Activated CD8-positive, alpha-beta memory T cell treated with anti-CD3 and anti-CD28 coated beads, Interleukin-2, amount 10 ng/mL, durations not matched to agents 7 days and 5 days (primary cell): ENCODE data around the gene SLC22A12. TPM values are rescaled to one million over a fixed set of nuclear protein-coding genes. Genes with fewer than 3 reads are reported as not detected.

Experiments
- ATAC-seq: fragments of 150-1000 bp; cut with Tn5 transposase; one replicate; pipeline ENCODE4 v1.10.0; 2021; ENCODE audit warnings: moderate library complexity
- CTCF ChIA-PET: fragments of 350-600 bp; sonication (Branson Sonifier 250); formaldehyde crosslinking; loops from one replicate; lab custom pipeline; 2021; ENCODE audit warnings: antibody characterized with exemption; lab: Charles Lee
- DNase-seq: peaks from one replicate; pipeline ENCODE4 v3.0.0-alpha.2; 2020
- H3K27ac Mint-ChIP-seq: one replicate; pipeline ENCODE4 v1.8.0; 2021; ENCODE audit warnings: mild to moderate bottlenecking, mixed read lengths
- H3K27me3 Mint-ChIP-seq: one replicate; pipeline ENCODE4 v1.8.0; 2021; ENCODE audit warnings: mixed read lengths
- H3K36me3 Mint-ChIP-seq: one replicate; pipeline ENCODE4 v1.8.0; 2021; ENCODE audit warnings: mild to moderate bottlenecking, mixed read lengths
- H3K4me1 Mint-ChIP-seq: one replicate; pipeline ENCODE4 v1.8.0; 2021; ENCODE audit warnings: mixed read lengths
- H3K4me3 Mint-ChIP-seq: one replicate; pipeline ENCODE4 v1.8.0; 2021; ENCODE audit warnings: mild to moderate bottlenecking, moderate library complexity, mixed read lengths
- H3K9me3 Mint-ChIP-seq: one replicate; pipeline ENCODE4 v1.8.0; 2022; ENCODE audit warnings: low read depth, mixed read lengths
- total RNA-seq, 2 experiments: library from RNA; stranded (reverse); gene quantifications; one replicate each; pipeline ENCODE4 v1.2.3, GENCODE V29; 2021

SLC22A12 gene
- total RNA-seq, 2 experiments from 2014 or later: not detected

DNA sequence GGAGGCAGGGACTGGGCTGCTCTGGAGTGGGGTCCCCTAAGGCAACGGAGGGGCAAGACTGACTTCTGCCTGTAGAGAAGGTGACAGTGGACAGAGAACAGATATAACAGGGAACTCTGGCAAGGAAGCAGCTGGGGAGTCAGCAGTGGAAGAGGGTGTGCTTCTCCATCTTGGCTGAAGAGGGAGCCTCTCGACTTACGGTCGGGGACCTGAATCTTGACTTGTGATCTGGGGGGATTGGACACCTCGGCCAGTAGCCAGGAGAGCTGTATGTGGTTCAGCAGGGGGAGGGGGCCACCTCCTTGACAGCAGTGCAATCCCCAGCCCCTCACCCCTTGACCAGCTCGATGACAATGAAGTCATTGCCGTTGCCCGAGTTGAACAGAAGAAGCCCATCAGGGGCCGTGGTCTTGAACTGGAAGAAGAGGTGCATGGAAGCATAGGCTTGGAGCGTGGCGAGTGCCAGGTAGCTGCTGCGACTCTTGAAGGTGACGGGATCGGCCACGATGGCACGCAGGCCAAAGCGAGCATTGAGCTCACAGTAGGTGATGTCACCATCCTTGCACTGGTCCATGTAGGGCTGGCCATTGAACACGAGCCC lies 60.0 kb downstream of the SLC22A12 start:
- DNase-seq: no peak
- no peaks in the 10 kb centered on the region for H3K9me3 Mint-ChIP-seq
- no peak for ATAC-seq

More for the DNA sequence above, 60.0 kb downstream of the SLC22A12 start:
- Mint-ChIP-seq H3K36me3 (no peaks in the 10 kb centered on the region), H3K4me3 (no peak overlapping the region), H3K4me1 (no peaks in the 10 kb centered on the region), H3K27ac (no peak overlapping the region), H3K27me3 (peaks cover 10% of the 10 kb centered on the region)
- CTCF ChIA-PET: interaction anchor here (0.6 to 3.2 kb wide), 16 partner anchors 9 to 477 kb away, joined by 3 to 11 read pairs (median 4); no protein-coding TSS in a partner anchor

Other genes starting within 250 kb of the SLC22A12 start
- 10 to 100 TPM; 31.1 to 41.9 TPM for gene RPS6KA4, start 232.1 kb upstream of the SLC22A12 start, total RNA-seq
- gene SLC22A11, start 35.3 kb upstream of the SLC22A12 start, total RNA-seq: not detected
- gene NRXN2, start 132.0 kb downstream of the SLC22A12 start, total RNA-seq: under 1 TPM; 0.23 to 0.40 TPM
- gene RASGRP2, start 152.9 kb downstream of the SLC22A12 start, total RNA-seq: 100 to 1,000 TPM in 1 of 2 experiments, 10 to 100 TPM in 1; 77.3 to 123 TPM
- 1 to 10 TPM; 2.0 to 3.2 TPM for gene PYGM, start 168.8 kb downstream of the SLC22A12 start, total RNA-seq
- 100 to 1,000 TPM; 442 to 462 TPM for gene SF1, start 187.3 kb downstream of the SLC22A12 start, total RNA-seq
- 10 to 100 TPM; 61.1 to 65.0 TPM for gene MAP4K2, start 212.0 kb downstream of the SLC22A12 start, total RNA-seq
- gene MEN1, start 219.3 kb downstream of the SLC22A12 start, total RNA-seq: 10 to 100 TPM; 31.2 to 42.1 TPM